Hematopoietic multipotent progenitor cell treated with erythropoietin and hydrocortisone succinate and interleukin-3 and kit ligand, for 17 days (in vitro differentiated cells): ENCODE measurements around the gene ZBTB8B.

Source experiments
- DNase-seq: peaks from one replicate; pipeline ENCODE4 v3.0.0-alpha.2; 2015; ENCODE audit warnings: low spot score

ZBTB8B gene

GRCh38 chr1:32508761-32509160 is 43.9 kb downstream of the ZBTB8B start:
- DNase-seq: no peak

DNA sequence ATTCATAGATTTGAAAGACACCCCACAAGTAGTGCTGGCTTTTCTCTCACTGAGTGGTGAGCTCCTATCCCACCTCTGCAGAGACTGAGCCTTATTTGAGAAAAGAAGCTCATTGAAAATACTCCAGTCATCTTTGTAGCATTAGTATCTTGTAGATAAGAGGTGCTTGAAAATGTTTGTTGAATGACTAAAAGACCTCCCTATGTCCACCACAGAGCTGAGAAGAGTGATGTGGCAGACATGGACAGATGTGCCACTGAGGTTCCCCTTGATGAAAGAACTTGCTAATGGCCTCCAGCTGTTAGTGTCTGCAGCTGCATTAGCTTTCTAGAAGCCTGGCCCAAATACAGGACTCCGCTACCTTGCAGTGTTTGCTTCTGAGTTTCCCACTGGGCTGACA is 45.1 kb downstream of the ZBTB8B start:
- DNase-seq: no peak
